Heart right ventricle (tissue), 16 donors: ENCODE measurements around the gene LRMDA. TPM values are rescaled to one million over a fixed set of nuclear protein-coding genes. Genes with fewer than 3 reads are reported as not detected.

Experiments
- ATAC-seq, 8 donors: fragments of 200-7000 bp; cut with Tn5 transposase; one replicate each; pipeline ENCODE4 v1.9.1; 2020; ENCODE audit warnings: mild to moderate bottlenecking in 8 of 8, moderate library complexity in 8 of 8, moderate number of reproducible peaks in 1 of 8
- DNase-seq, 2 donors: peaks; one replicate each; pipeline ENCODE4 v3.0.0-alpha.2; 2020
- H3K27ac ChIP-seq, 10 donors: fragments of 200-600 bp; sonication (generic) in 2 of 10; one replicate each; pipeline versions ENCODE4 v1.5.0 to v1.8.0; 2020 to 2022; ENCODE audit warnings: mild to moderate bottlenecking in 3 of 10
- H3K27me3 ChIP-seq, 7 donors: fragments of 200-600 bp; one replicate each; pipeline ENCODE4 v1.8.0; 2021 to 2022; ENCODE audit warnings: mild to moderate bottlenecking in 2 of 7
- H3K36me3 ChIP-seq, 9 donors: fragments of 200-600 bp; sonication (generic) in 1 of 9; one replicate each; pipeline versions ENCODE4 v1.5.0 to v1.8.0; 2020 to 2022; ENCODE audit warnings: mild to moderate bottlenecking in 2 of 9
- H3K4me1 ChIP-seq, 9 donors: fragments of 200-600 bp; sonication (generic) in 1 of 9; one replicate each; pipeline versions ENCODE4 v1.5.0 to v1.8.0; 2020 to 2022; ENCODE audit warnings: mild to moderate bottlenecking in 4 of 9
- H3K4me3 ChIP-seq, 10 donors: fragments of 200-600 bp; sonication (generic) in 2 of 10; one replicate each; pipeline versions ENCODE4 v1.5.0 to v1.8.0; 2020 to 2022; ENCODE audit warnings: mild to moderate bottlenecking in 7 of 10, moderate library complexity in 2 of 10
- H3K9me3 ChIP-seq, 11 donors: fragments of 200-600 bp in 10 of 11; sonication (generic) in 2 of 11; one replicate each; pipeline versions ENCODE4 v1.5.0 to v1.8.0; 2013 to 2022; ENCODE audit warnings: mild to moderate bottlenecking in 2 of 11, control low read depth in 1 of 11, moderate library complexity in 1 of 11
- WGBS, 2 donors: extraction: QIAGEN DNeasy Blood & Tissue Kit; methylation state at CpG; one replicate each; pipeline ENCODE4 v1.1.7; 2013; ENCODE audit warnings: inconsistent platforms in 1 of 2; 5-methylcytosine and 5-hydroxymethylcytosine counted together
- intact Hi-C, 10 donors: fragments of 100-400 bp; cut with DNase I; formaldehyde crosslinking; loops; one replicate each; pipeline versions ENCODE4 v1.11.1 to v1.14.2; 2022
- polyA plus RNA-seq, 2 donors: library from polyadenylated mRNA; stranded (reverse); fragments of 200-250 nt; gene quantifications; one replicate each; pipeline ENCODE4 v1.2.3, GENCODE V29; 2013
- total RNA-seq, 10 donors: library from RNA; stranded (reverse); fragmentation: NEBNext Ultra II Directional in 3 of 10; extraction: Animal tissue kit (Norgen Biotek cat#: 25700) in 3 of 10; gene quantifications; one replicate each; pipeline versions ENCODE4 v1.2.1 to v1.2.4, GENCODE V29; 2021 to 2023
- TF ChIP-seq, protein P1 (sequence below), 9 donors: fragments of 200-600 bp; sonication (generic) in 2 of 9; IDR thresholded peaks; one replicate each; pipeline versions ENCODE4 v1.5.0 to v1.8.0; 2021 to 2022; ENCODE audit warnings: antibody characterized with exemption in 9 of 9, mild to moderate bottlenecking in 5 of 9, moderate library complexity in 1 of 9
- donor health status: Arrhythmogenic right ventricular cardiomyopathy.
- donor health status: ischemic (EF 13 %, LVEDD 7.1; RV severe dilation, severe dysfunction).
- donor health status: healthy with polysubstance abuse.
- donor health status: DM: no; HTN: yes; CAD: no.
- donor health status: DM: no; HTN: no; CAD: no.
- donor health status: ischemic (EF 25% LVEDD 6.9; RV normal size, moderate dysfunction).
- donor health status: ischemic (EF 25% LVEDD 5.7; RV mildly dilated, moderate dysfunction).
- donor health status: healthy.
- donor health status: DM: yes; HTN: yes; CAD: no.
- donor health status: Ischemic cardiomyopathy.
- donor health status: ischemic (EF 35%, LVEDD 5.7; RV mildly dilated, moderate dysfunction).
- donor health status: nonischemic (EF 11% LVEDD 7.7; RV severe dilation, severe dysfunction).
- donor health status: DM: yes; HTN: yes; CAD: no.
- donor health status: PGD.
- donor health status: ischemic (EF 29% LVEDD 5.4; RV normal size, mild dysfunction).
- donor health status: nonischemic (EF 23%, LVEDD 6.1; RV moderate dilation, normal function).

The LRMDA gene
- total and polyA plus RNA-seq, 12 donors = 4.0 to 59.8 (median 12.7) TPM

DNA sequence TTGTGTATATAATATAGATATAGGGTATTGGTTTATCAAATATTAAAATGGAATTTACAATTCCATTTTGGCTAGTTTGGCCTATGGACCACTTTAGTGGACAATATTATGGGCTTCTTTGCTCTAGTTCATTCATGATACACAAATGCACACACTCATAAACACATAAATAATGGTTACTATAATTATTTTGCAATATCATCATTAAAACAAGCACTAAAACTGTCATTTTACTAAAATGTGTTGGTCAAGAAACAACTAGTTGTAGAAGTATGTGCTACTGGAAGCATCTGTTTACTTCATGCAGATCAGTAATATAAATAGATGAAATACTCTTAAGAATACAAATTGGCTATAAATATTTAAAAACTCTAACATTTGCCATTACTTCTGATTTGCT is 1131.9 kb downstream of the LRMDA start:
- DNase-seq = no peak
- no peak overlapping the region for H3K27ac ChIP-seq
- no peaks in the 10 kb centered on the region for H3K27me3 ChIP-seq
- ATAC-seq = no peak
- TF ChIP-seq, protein P1, sequence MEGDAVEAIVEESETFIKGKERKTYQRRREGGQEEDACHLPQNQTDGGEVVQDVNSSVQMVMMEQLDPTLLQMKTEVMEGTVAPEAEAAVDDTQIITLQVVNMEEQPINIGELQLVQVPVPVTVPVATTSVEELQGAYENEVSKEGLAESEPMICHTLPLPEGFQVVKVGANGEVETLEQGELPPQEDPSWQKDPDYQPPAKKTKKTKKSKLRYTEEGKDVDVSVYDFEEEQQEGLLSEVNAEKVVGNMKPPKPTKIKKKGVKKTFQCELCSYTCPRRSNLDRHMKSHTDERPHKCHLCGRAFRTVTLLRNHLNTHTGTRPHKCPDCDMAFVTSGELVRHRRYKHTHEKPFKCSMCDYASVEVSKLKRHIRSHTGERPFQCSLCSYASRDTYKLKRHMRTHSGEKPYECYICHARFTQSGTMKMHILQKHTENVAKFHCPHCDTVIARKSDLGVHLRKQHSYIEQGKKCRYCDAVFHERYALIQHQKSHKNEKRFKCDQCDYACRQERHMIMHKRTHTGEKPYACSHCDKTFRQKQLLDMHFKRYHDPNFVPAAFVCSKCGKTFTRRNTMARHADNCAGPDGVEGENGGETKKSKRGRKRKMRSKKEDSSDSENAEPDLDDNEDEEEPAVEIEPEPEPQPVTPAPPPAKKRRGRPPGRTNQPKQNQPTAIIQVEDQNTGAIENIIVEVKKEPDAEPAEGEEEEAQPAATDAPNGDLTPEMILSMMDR (IDR thresholded peaks at IDR 0.05) = no peak
- no peaks in the 10 kb centered on the region for H3K36me3 ChIP-seq
- no peaks in the 10 kb centered on the region for H3K9me3 ChIP-seq
- H3K4me1 ChIP-seq = peaks cover 0 to 10% (median 0%) of the 10 kb centered on the region in 9 donors
- no peak overlapping the region for H3K4me3 ChIP-seq
- intact Hi-C loops = no loop called here

DNA sequence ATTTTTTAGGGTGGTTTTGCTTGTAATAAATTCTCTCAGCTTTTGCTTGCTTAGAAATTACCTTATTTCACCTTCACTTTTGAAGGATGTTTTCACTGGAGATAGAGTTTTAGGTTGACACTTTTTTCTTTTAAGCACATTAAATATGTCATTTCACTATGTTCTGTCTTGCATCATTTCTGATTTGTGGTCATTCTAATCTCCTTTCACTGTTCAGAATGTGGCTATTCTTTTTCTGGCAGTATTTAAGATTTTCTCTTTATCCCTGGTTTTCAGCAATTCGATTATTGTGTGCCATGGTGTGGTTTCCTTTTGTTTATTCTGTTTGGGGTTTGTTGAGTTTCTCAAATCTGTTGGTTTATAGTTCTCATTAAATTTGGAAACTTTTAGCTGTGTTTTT is 1140.6 kb downstream of the LRMDA start:
- H3K27ac ChIP-seq = no peak overlapping the region
- no peak for DNase-seq
- no peaks in the 10 kb centered on the region for H3K36me3 ChIP-seq
- no peak overlapping the region for H3K4me3 ChIP-seq
- TF ChIP-seq, protein P1 (IDR thresholded peaks at IDR 0.05) = no peak
- intact Hi-C loops = loop anchor here in 1 of 10 donors (10.0 kb wide), 1 partner anchor 203 kb away; no protein-coding TSS in a partner anchor
- WGBS, 2 donors = 86 to 88% methylated on average over 1 of the region's 1 CpG
- no peak for ATAC-seq
- peaks cover 0 to 23% (median 9%) of the 10 kb centered on the region in 11 donors for H3K9me3 ChIP-seq
- H3K4me1 ChIP-seq = peaks cover 0 to 4% (median 0%) of the 10 kb centered on the region in 9 donors
- H3K27me3 ChIP-seq = no peaks in the 10 kb centered on the region

DNA sequence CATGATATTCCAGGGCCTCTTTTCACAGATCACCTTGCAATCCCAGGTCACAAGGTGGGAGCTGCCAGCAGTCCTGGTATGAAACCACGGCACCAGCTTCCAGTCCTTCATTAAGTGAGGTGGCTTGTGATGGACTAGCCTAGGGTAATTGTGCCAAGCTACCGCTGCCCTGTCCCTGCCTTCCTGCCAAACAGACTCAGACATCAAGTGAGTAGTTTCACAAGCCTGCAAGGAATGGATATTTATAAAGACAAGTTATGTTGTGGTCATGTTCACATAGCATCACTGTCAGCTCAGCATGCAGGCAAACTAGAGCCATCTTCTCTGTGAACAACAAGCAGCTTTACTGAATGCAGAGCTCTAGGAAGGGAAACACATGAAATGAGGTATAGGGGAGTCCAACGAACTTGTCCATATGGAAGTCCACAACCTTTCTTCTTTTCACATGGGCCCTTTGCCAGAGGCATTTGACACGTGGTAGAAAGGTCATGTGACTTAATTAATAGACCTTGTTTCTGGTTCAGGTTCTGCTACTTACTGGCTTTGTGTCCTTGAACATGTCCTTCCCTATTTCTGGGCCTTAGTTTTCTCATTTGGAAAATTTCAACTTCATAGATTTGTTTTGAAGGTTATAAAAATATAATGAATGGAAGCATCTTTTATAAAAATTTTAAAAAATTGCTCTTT is 1145.0 kb downstream of the LRMDA start:
- TF ChIP-seq, protein P1 (IDR thresholded peaks at IDR 0.05) = no peak
- ATAC-seq = peak; percentile 34 to 98 (median 76)
- peak in 1 of 2 donors; percentile 27 for DNase-seq
- H3K27ac ChIP-seq = peak overlapping the region in 3 of 10 donors; percentile 12 to 54 (median 31)
- H3K4me3 ChIP-seq = no peak overlapping the region
- intact Hi-C loops = loop anchor here in 1 of 10 donors (10.0 kb wide), 1 partner anchor 198 kb away; no protein-coding TSS in a partner anchor
- peaks cover 0 to 4% (median 0%) of the 10 kb centered on the region in 9 donors for H3K4me1 ChIP-seq
- H3K27me3 ChIP-seq = no peaks in the 10 kb centered on the region
- 44 to 51% methylated on average over 4 of the region's 4 CpGs for WGBS, 2 donors
- H3K36me3 ChIP-seq = no peaks in the 10 kb centered on the region
- peaks cover 0 to 27% (median 9%) of the 10 kb centered on the region in 11 donors for H3K9me3 ChIP-seq

DNA sequence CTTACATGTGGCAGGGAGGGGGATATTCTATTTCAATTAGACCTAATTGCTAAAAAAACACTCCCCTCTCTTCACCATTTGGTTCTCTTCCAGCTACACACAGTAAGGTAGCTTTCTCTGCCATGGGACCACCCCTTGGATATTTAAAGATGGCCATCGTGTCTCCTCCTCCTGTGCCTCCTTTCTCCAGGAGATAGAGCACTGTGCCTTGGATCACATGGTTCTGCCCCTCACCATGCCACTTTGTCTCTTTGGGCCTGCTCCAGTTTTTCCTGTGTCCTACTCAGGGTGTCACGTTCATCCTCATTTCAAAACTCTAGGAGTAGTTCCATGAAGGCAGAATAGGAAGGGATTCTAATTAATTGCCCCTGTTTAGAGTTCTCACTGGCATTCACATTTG is 1146.0 kb downstream of the LRMDA start:
- WGBS, 2 donors = 90 to 94% methylated on average over 2 of the region's 2 CpGs
- no peak for DNase-seq
- TF ChIP-seq, protein P1 (IDR thresholded peaks at IDR 0.05) = no peak
- intact Hi-C loops = loop anchor here in 1 of 10 donors (10.0 kb wide), 1 partner anchor 197 kb away; no protein-coding TSS in a partner anchor
- Histone ChIP-seq H3K9me3 (peaks cover 0 to 27% (median 9%) of the 10 kb centered on the region in 11 donors), H3K36me3 (no peaks in the 10 kb centered on the region), H3K27ac (no peak overlapping the region), H3K4me1 (peaks cover 0 to 4% (median 0%) of the 10 kb centered on the region in 9 donors), H3K4me3 (no peak overlapping the region), H3K27me3 (no peaks in the 10 kb centered on the region)
- no peak for ATAC-seq
